K562 (cell line): ENCODE data around the gene ACTN1. TPM values are rescaled to one million over a fixed set of nuclear protein-coding genes. Genes with fewer than 3 reads are reported as not detected.

ENCODE experiments used
- ATAC-seq: fragments of 200-7000 bp; cut with Tn5 transposase; 3 replicates; pipeline ENCODE4 v1.9.1; 2020; ENCODE audit warnings: moderate library complexity
- BruUV-seq: library from RNA; stranded (reverse); fragments of 400-500 nt; replicated peaks from 2 replicates; lab custom pipeline; 2021; lab: Mats Ljungman, UMichigan
- CTCF ChIA-PET: fragments of 300-600 bp; formaldehyde crosslinking; extraction: SDS; loops from one replicate; lab custom pipeline; 2021; ENCODE audit warnings: low intra/inter-chr PET ratio; lab: Yijun Ruan, JAX
- POLR2A ChIA-PET: fragments of 300-600, 350-650 bp; sonication (Branson Sonifier 250); formaldehyde crosslinking; extraction: SDS; loops from one replicate; lab custom pipeline; 2021; ENCODE audit warnings: antibody characterized with exemption, inconsistent platforms; lab: Yijun Ruan, JAX
- DNase-seq, 4 experiments: peaks; one replicate each; pipeline versions ENCODE4 v3.0.0 to v3.0.0-alpha.2; 2011 to 2018; ENCODE audit warnings: low spot score in 3 of 4, mixed read lengths in 3 of 4; ENCODE audit errors: extremely low read depth in 1 of 4
- FAIRE-seq: peaks from 2 replicates; lab custom pipeline; 2011; peaks lifted over from hg19 to GRCh38; lab: Jason Lieb, UNC
- H2AFZ ChIP-seq: 2 replicates; pipeline ENCODE4 v1.6.0; 2011; ENCODE audit warnings: low read depth, low read length, control low read depth, inconsistent platforms
- H3K27ac ChIP-seq: fragments of 200-600 bp; 3 replicates; pipeline ENCODE4 v1.8.0; 2011; ENCODE audit warnings: low read depth, mild to moderate bottlenecking, control low read depth, inconsistent platforms, low read length, moderate library complexity, mixed read lengths; ENCODE audit errors: extremely low read depth
- H3K27me3 ChIP-seq, 2 experiments: fragments of 300-600 bp in 1 of 2; 2 replicates in 1 of 2; 3 replicates in 1 of 2; pipeline versions ENCODE4 v1.6.0 to v1.8.0; 2011; ENCODE audit warnings: inconsistent platforms in 2 of 2, low read length in 2 of 2, mild to moderate bottlenecking in 1 of 2, mixed read lengths in 1 of 2, moderate library complexity in 1 of 2; ENCODE audit not compliant: control insufficient read depth in 2 of 2, insufficient read depth in 2 of 2
- H3K36me3 ChIP-seq: fragments of 300-600 bp; 3 replicates; pipeline ENCODE4 v1.8.0; 2011; ENCODE audit warnings: mild to moderate bottlenecking, low read length, inconsistent platforms; ENCODE audit not compliant: control insufficient read depth, insufficient read depth
- H3K4me1 ChIP-seq, 2 experiments: fragments of 200-600 bp in 1 of 2; replicated peaks in 1 of 2; 2 replicates in 1 of 2; 3 replicates in 1 of 2; pipeline versions ENCODE4 v1.5.1 to v1.8.0; 2011; ENCODE audit warnings: inconsistent platforms in 2 of 2, low read length in 2 of 2, mild to moderate bottlenecking in 1 of 2, mixed read lengths in 1 of 2, moderate library complexity in 1 of 2; ENCODE audit not compliant: control insufficient read depth in 2 of 2, insufficient read depth in 2 of 2
- H3K4me2 ChIP-seq: 2 replicates; pipeline ENCODE4 v1.6.1; 2011; ENCODE audit warnings: low read length, control low read depth, inconsistent platforms, mixed read lengths; ENCODE audit not compliant: insufficient read depth
- H3K4me3 ChIP-seq: fragments of 200-600 bp; sonication (generic), shearing (Covaris generic); 2 replicates; pipeline ENCODE4 v1.5.1; 2016; ENCODE audit warnings: control low read depth, inconsistent platforms
- H3K79me2 ChIP-seq: fragments of 200-600 bp; 3 replicates; pipeline ENCODE4 v1.8.0; 2011; ENCODE audit warnings: low read length, inconsistent platforms; ENCODE audit not compliant: control insufficient read depth, insufficient read depth
- H3K9ac ChIP-seq, 2 experiments: 2 replicates each; pipeline versions ENCODE4 v1.6.0 to v1.6.1; 2011; ENCODE audit warnings: low read depth in 2 of 2, low read length in 2 of 2, control low read depth in 1 of 2, inconsistent platforms in 1 of 2, mild to moderate bottlenecking in 1 of 2, mixed read lengths in 1 of 2; ENCODE audit not compliant: insufficient read depth in 1 of 2
- H3K9me1 ChIP-seq: one replicate; pipeline ENCODE4 v1.6.0; 2011; ENCODE audit warnings: inconsistent platforms, mild to moderate bottlenecking, low read length, moderate library complexity; ENCODE audit not compliant: control insufficient read depth, insufficient read depth
- H3K9me3 ChIP-seq: replicated peaks from 2 replicates; pipeline ENCODE4 v1.5.1; 2011; ENCODE audit warnings: low read depth, low read length, inconsistent platforms; ENCODE audit not compliant: control insufficient read depth, insufficient read depth
- H4K20me1 ChIP-seq: replicated peaks from 2 replicates; pipeline ENCODE4 v1.6.1; 2011; ENCODE audit warnings: low read length, inconsistent platforms, mixed read lengths; ENCODE audit not compliant: control insufficient read depth, insufficient read depth
- ASH1L ChIP-seq: fragments of 450-650 bp; IDR thresholded peaks from 2 replicates; pipeline ENCODE4 v1.6.1; 2018; ENCODE audit warnings: borderline replicate concordance, mild to moderate bottlenecking, low read depth; ENCODE audit not compliant: partially characterized antibody
- ATF1 ChIP-seq, 2 experiments: fragments of 450-650 bp in 1 of 2; IDR thresholded peaks; 2 replicates each; pipeline ENCODE4 v1.6.1; 2016; ENCODE audit warnings: missing compliant biosample characterization in 1 of 2, missing genetic modification characterization in 1 of 2
- CAMTA2 ChIP-seq: fragments of 250-450 bp; sonication (Bioruptor Pico); conservative IDR thresholded peaks from 2 replicates; pipeline ENCODE4 v1.5.1; 2022
- CCNT2 ChIP-seq: IDR thresholded peaks from 2 replicates; pipeline ENCODE4 v1.6.1; 2011; ENCODE audit warnings: borderline replicate concordance, low read depth, mild to moderate bottlenecking, moderate library complexity, mixed read lengths, low read length; ENCODE audit not compliant: insufficient read length; ENCODE audit errors: extremely low read depth
- EGR1 ChIP-seq: fragments of 450-650 bp; conservative IDR thresholded peaks from 2 replicates; pipeline ENCODE4 v1.6.1; 2017; ENCODE audit warnings: mild to moderate bottlenecking
- ESRRA ChIP-seq: fragments of 450-650 bp; IDR thresholded peaks from 2 replicates; pipeline ENCODE4 v1.6.1; 2014; ENCODE audit warnings: low read depth, mild to moderate bottlenecking, moderate library complexity, borderline replicate concordance
- ETV1 ChIP-seq: fragments of 450-650 bp; conservative IDR thresholded peaks from 2 replicates; pipeline ENCODE4 v1.6.1; 2016; ENCODE audit warnings: missing genetic modification characterization, control low read depth, low read depth, missing compliant biosample characterization
- GTF2E2 ChIP-seq: fragments of 200-800 bp; sonication (Bioruptor generic); IDR thresholded peaks from 2 replicates; pipeline ENCODE4 v1.6.1; 2016; ENCODE audit warnings: missing genetic modification characterization, missing compliant biosample characterization
- HSF4 ChIP-seq: fragments of 250-450 bp; sonication (Bioruptor Pico); IDR thresholded peaks from 2 replicates; pipeline ENCODE4 v2.1.2; 2022; ENCODE audit warnings: mild to moderate bottlenecking, moderate library complexity, borderline replicate concordance
- MBD2 ChIP-seq: sonication (generic); IDR thresholded peaks from 2 replicates; pipeline ENCODE4 v1.6.1; 2016; ENCODE audit warnings: low read depth, borderline replicate concordance
- MYBL2 ChIP-seq, 2 experiments: fragments of 450-650 bp in 1 of 2; sonication (generic) in 1 of 2; formaldehyde crosslinking in 1 of 2; IDR thresholded peaks; 2 replicates each; pipeline versions ENCODE4 v1.6.1 to v1.8.1; 2017 to 2022; ENCODE audit warnings: borderline replicate concordance in 1 of 2, inconsistent platforms in 1 of 2, low read depth in 1 of 2, mild to moderate bottlenecking in 1 of 2, missing genetic modification reagents in 1 of 2, moderate library complexity in 1 of 2
- POLR2G ChIP-seq: fragments of 200-400 bp; formaldehyde crosslinking; IDR thresholded peaks from 2 replicates; pipeline ENCODE4 v1.6.1; 2017; ENCODE audit warnings: low read depth, mild to moderate bottlenecking, antibody characterized with exemption, low read length, moderate library complexity
- POLR2H ChIP-seq: IDR thresholded peaks from 2 replicates; pipeline ENCODE4 v1.6.1; 2016; ENCODE audit warnings: missing genetic modification characterization, low read depth, mild to moderate bottlenecking, control low read depth, missing compliant biosample characterization, moderate library complexity
- RB1 ChIP-seq: fragments of 450-650 bp; IDR thresholded peaks from 2 replicates; pipeline ENCODE4 v1.6.1; 2017; ENCODE audit warnings: low read depth, mild to moderate bottlenecking
- RBM17 ChIP-seq: fragments of 200-400 bp; formaldehyde crosslinking; IDR thresholded peaks from 2 replicates; pipeline ENCODE4 v1.6.1; 2017; ENCODE audit warnings: low read depth, mild to moderate bottlenecking, low read length, borderline replicate concordance
- RBM25 ChIP-seq: fragments of 200-400 bp; formaldehyde crosslinking; IDR thresholded peaks from 2 replicates; pipeline ENCODE4 v1.6.1; 2018; ENCODE audit warnings: low read length, low read depth, moderate library complexity; ENCODE audit not compliant: severe bottlenecking
- RFX7 ChIP-seq: fragments of 250-450 bp; sonication (Bioruptor Pico); IDR thresholded peaks from 2 replicates; pipeline ENCODE4 v1.5.1; 2021; ENCODE audit warnings: mild to moderate bottlenecking
- TBP ChIP-seq: optimal IDR thresholded peaks from 2 replicates; pipeline ENCODE3; 2011; ENCODE audit warnings: low read depth, low read length, improper control_type of control experiment
- ZBTB1 ChIP-seq: sonication (generic); formaldehyde crosslinking; IDR thresholded peaks from 2 replicates; pipeline ENCODE4 v1.8.1; 2023; ENCODE audit warnings: missing genetic modification reagents, low read depth, mild to moderate bottlenecking, borderline replicate concordance
- ZKSCAN1 ChIP-seq: fragments of 150-350 bp; IDR thresholded peaks from 2 replicates; pipeline ENCODE4 v1.6.1; 2016; ENCODE audit warnings: low read depth, low read length
- ZNF263 ChIP-seq: sonication (generic); formaldehyde crosslinking; IDR thresholded peaks from 2 replicates; pipeline ENCODE4 v1.8.0; 2022; ENCODE audit warnings: mild to moderate bottlenecking, missing genetic modification reagents, borderline replicate concordance
- WGBS: fragments of 100-300 bp; shearing (Covaris generic); methylation state at CpG from one replicate; pipeline ENCODE4 v1.1.6; 2016; ENCODE audit warnings: low coverage, mixed read lengths; ENCODE audit not compliant: insufficient coverage; ENCODE audit errors: missing lambda C conversion rate; 5-methylcytosine and 5-hydroxymethylcytosine counted together
- in situ Hi-C: fragments of 300-500 bp; cut with MboI; formaldehyde crosslinking; loops from 4 replicates; pipeline ENCODE4 v1.15.0; 2018; ENCODE audit warnings: inconsistent platforms, mixed read lengths
- intact Hi-C: fragments of 100-400 bp; cut with micrococcal nuclease; formaldehyde crosslinking; loops from 2 replicates; pipeline ENCODE4 v1.14.2; 2022
- polyA plus RNA-seq, 8 experiments: library from polyadenylated mRNA; depleted of rRNA in 4 of 8; stranded (reverse) in 5 of 8; unstranded in 3 of 8; fragments of >200 nt; fragmentation: Nextera tagmentation in 2 of 8; fragmentation: Illumina TruSeq in 1 of 8; extraction: Ambion mirVana in 2 of 8; extraction: Trizol in 1 of 8; gene quantifications; 2 replicates each; pipeline versions ENCODE4 v1.2.1 to v1.2.3, GENCODE V29; 2011 to 2014; ENCODE audit warnings: inconsistent platforms in 1 of 8, missing spikeins in 1 of 8
- total RNA-seq, 7 experiments: library from RNA; depleted of rRNA in 6 of 7; stranded (reverse); fragments of >200 nt in 6 of 7; fragmentation: Illumina TruSeq in 2 of 7; extraction: Trizol in 2 of 7; gene quantifications; 2 replicates each; pipeline versions ENCODE4 v1.2.1 to v1.2.3, GENCODE V29; 2011 to 2021; ENCODE audit warnings: low replicate concordance in 1 of 7

ACTN1 gene
- total and polyA plus RNA-seq, 9 of the 15 experiments (the other 6 are each of a cell fraction or from before 2014, with no cell fraction given) = 2.2 to 67.7 (median 34.5) TPM

GRCh38 chr14:68979021-68979721, at the start of gene ACTN1 (continued):
- TF ChIP-seq CCNT2 (peak; percentile 69), POLR2H (tag) (peak; percentile 75), MBD2 (peak; percentile 91), TBP (peak; percentile 79), RBM25 (peak; percentile 76), EGR1 (peak; percentile 95), GTF2E2 (tag) (no peak), POLR2G (peak; percentile 95)

GRCh38 chr14:69027242-69027913, 48.3 kb upstream of the ACTN1 start:
- ChIA-PET POLR2A (interaction anchor here (0.5 to 0.7 kb wide), 2 partner anchors 9 to 1768 kb away, joined by 3 read pairs; no protein-coding TSS in a partner anchor), CTCF (no interaction called here)
- no peaks in the 10 kb centered on the region for H3K9me3 ChIP-seq
- intact Hi-C loops (no loop called here), in situ Hi-C loops (no loop called here)
- ATAC-seq (no peak), FAIRE-seq (no peak), DNase-seq (no peak)
- H3K4me2 ChIP-seq = no peak overlapping the region
- H3K79me2 ChIP-seq = no peaks in the 10 kb centered on the region
- H4K20me1 ChIP-seq = no peaks in the 10 kb centered on the region
- no peaks in the 10 kb centered on the region for H3K36me3 ChIP-seq
- WGBS = 14% methylated on average over 1 of the region's 1 CpG
- H3K27me3 ChIP-seq = no peaks in the 10 kb centered on the region; a peak in 1 of 5 replicates
- no peak overlapping the region for H3K9ac ChIP-seq
- no TSS peak for BruUV-seq
- no peak overlapping the region for H2AFZ ChIP-seq
- H3K9me1 ChIP-seq = no peaks in the 10 kb centered on the region
- H3K4me3 ChIP-seq = no peak overlapping the region
- H3K27ac ChIP-seq = no peak overlapping the region
- no peaks in the 10 kb centered on the region for H3K4me1 ChIP-seq
- TF ChIP-seq ESRRA (no peak), MYBL2 (IDR thresholded peaks at IDR 0.05; ENCODE audit: low read depth) (no peak), MYBL2 (CRISPR knock-in tag; IDR thresholded peaks at IDR 0.05; ENCODE audit: borderline replicate concordance) (no peak), RBM17 (no peak), RB1 (no peak), RFX7 (CRISPR knock-in tag) (no peak), ATF1 (CRISPR knock-in tag; IDR thresholded peaks at IDR 0.05) (no peak), ATF1 (tag; IDR thresholded peaks at IDR 0.05) (no peak), ASH1L (no peak), ZNF263 (CRISPR knock-in tag) (no peak), CAMTA2 (CRISPR knock-in tag) (no peak), ZBTB1 (CRISPR knock-in tag) (no peak), HSF4 (no peak), ZKSCAN1 (no peak), ETV1 (tag) (no peak)
